ENCODE measurements around the gene ITFG2.

GRCh38 chr12:2841056-2841650 is 28.7 kb downstream of the ITFG2 start:
- TF ChIP-seq MYC (IDR thresholded peaks at IDR 0.05; ENCODE audit: low read depth, low read length) (no peak), CTCF (IDR thresholded peaks at IDR 0.05; ENCODE audit: extremely low read depth in 1 of 2, insufficient read depth in 1 of 2, low read depth in 1 of 2, low read length in 2 of 2) (no peak), POLR2AphosphoS5 (IDR thresholded peaks at IDR 0.05; ENCODE audit: insufficient read depth, low read depth, low read length) (no peak), EZH2 (IDR thresholded peaks at IDR 0.05; ENCODE audit: borderline replicate concordance, low read depth, low read length, severe bottlenecking) (no peak)
- TF ChIP-seq, protein P1, sequence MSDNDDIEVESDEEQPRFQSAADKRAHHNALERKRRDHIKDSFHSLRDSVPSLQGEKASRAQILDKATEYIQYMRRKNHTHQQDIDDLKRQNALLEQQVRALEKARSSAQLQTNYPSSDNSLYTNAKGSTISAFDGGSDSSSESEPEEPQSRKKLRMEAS (IDR thresholded peaks at IDR 0.05; ENCODE audit: insufficient read depth, insufficient read length) = no peak
